SJSA1 (cell line): ENCODE measurements around the gene NR3C1. TPM values are rescaled to one million over a fixed set of nuclear protein-coding genes. Genes with fewer than 3 reads are reported as not detected.
"Not testable (repeated sequence)": the region's sequence is repeated elsewhere in the genome, so short reads cannot be mapped to it uniquely, and the experiment has no call there.

Experiments used
- DNase-seq, 2 experiments: peaks; one replicate each; pipeline ENCODE4 v3.0.0-alpha.2; 2015 to 2020; ENCODE audit warnings: low spot score in 2 of 2, low read depth in 1 of 2
- H3K27ac ChIP-seq: fragments of 250-450 bp; sonication (Bioruptor Pico); 2 replicates; pipeline ENCODE4 v1.5.1; 2020; ENCODE audit warnings: mild to moderate bottlenecking, moderate library complexity
- H3K27me3 ChIP-seq: fragments of 250-450 bp; sonication (Bioruptor Pico); replicated peaks from 2 replicates; pipeline ENCODE4 v1.5.1; 2020; ENCODE audit warnings: mild to moderate bottlenecking, moderate library complexity
- H3K36me3 ChIP-seq: fragments of 250-450 bp; sonication (Bioruptor Pico); 2 replicates; pipeline ENCODE4 v1.5.1; 2020; ENCODE audit warnings: mild to moderate bottlenecking
- H3K4me1 ChIP-seq: fragments of 250-450 bp; sonication (Bioruptor Pico); replicated peaks from 2 replicates; pipeline ENCODE4 v1.6.1; 2021; ENCODE audit warnings: mild to moderate bottlenecking
- H3K4me3 ChIP-seq: fragments of 250-450 bp; sonication (Bioruptor Pico); 2 replicates; pipeline ENCODE4 v1.5.1; 2020; ENCODE audit warnings: mild to moderate bottlenecking
- H3K9me3 ChIP-seq: fragments of 250-450 bp; sonication (Bioruptor Pico); replicated peaks from 2 replicates; pipeline ENCODE4 v1.5.1; 2020; ENCODE audit warnings: mild to moderate bottlenecking
- total RNA-seq: library from RNA; depleted of rRNA; stranded (reverse); fragments of >200 nt; shearing (Covaris generic); gene quantifications from 2 replicates; pipeline ENCODE4 v1.2.3, GENCODE V29; 2014

The NR3C1 gene
- total RNA-seq, 1 experiment from 2014 or later = 86.5 TPM

GRCh38 chr5:143340891-143341685 is 62.4 kb downstream of the NR3C1 start:
- peaks cover 20% of the 10 kb centered on the region for H3K36me3 ChIP-seq
- H3K27me3 ChIP-seq = no peaks in the 10 kb centered on the region
- H3K27ac ChIP-seq = no peak overlapping the region; the same call in 1 of the 2 replicates
- no peak for DNase-seq
- no peaks in the 10 kb centered on the region for H3K9me3 ChIP-seq
- H3K4me3 ChIP-seq = no peak overlapping the region
- H3K4me1 ChIP-seq = peaks cover 31% of the 10 kb centered on the region

GRCh38 chr5:143338658-143339366 is 64.7 kb downstream of the NR3C1 start:
- Histone ChIP-seq H3K9me3 (no peaks in the 10 kb centered on the region), H3K4me1 (peaks cover 44% of the 10 kb centered on the region), H3K4me3 (no peak overlapping the region), H3K36me3 (peaks cover 25% of the 10 kb centered on the region), H3K27ac (no peak overlapping the region), H3K27me3 (no peaks in the 10 kb centered on the region)
- DNase-seq = no peak

- peak in 1 of 2 experiments; percentile 43 for DNase-seq
- Histone ChIP-seq H3K36me3 (peaks cover 25% of the 10 kb centered on the region), H3K27ac (no peak overlapping the region)
Measured at GRCh38 chr5:143337946-143338345, 65.5 kb downstream of the NR3C1 start.

GRCh38 chr5:143336485-143336884 is 67.0 kb downstream of the NR3C1 start:
- Histone ChIP-seq H3K27me3 (no peaks in the 10 kb centered on the region), H3K4me1 (peaks cover 36% of the 10 kb centered on the region), H3K9me3 (no peaks in the 10 kb centered on the region), H3K4me3 (no peak overlapping the region), H3K36me3 (peaks cover 20% of the 10 kb centered on the region), H3K27ac (no peak overlapping the region)
- no peak for DNase-seq

More at GRCh38 chr5:143337946-143338345, 65.5 kb downstream of the NR3C1 start:
- no peaks in the 10 kb centered on the region for H3K9me3 ChIP-seq
- H3K4me3 ChIP-seq = no peak overlapping the region
- no peaks in the 10 kb centered on the region for H3K27me3 ChIP-seq
- peaks cover 44% of the 10 kb centered on the region for H3K4me1 ChIP-seq

GRCh38 chr5:143334903-143335302 is 68.6 kb downstream of the NR3C1 start:
- no peaks in the 10 kb centered on the region for H3K27me3 ChIP-seq
- peak overlapping the region; percentile 53 for H3K27ac ChIP-seq
- peaks cover 25% of the 10 kb centered on the region for H3K36me3 ChIP-seq
- no peak overlapping the region for H3K4me3 ChIP-seq
- DNase-seq = no peak
- H3K9me3 ChIP-seq = no peaks in the 10 kb centered on the region
- peaks cover 28% of the 10 kb centered on the region for H3K4me1 ChIP-seq

- peak overlapping the region; percentile 53 for H3K27ac ChIP-seq
- H3K9me3 ChIP-seq, H3K27me3 ChIP-seq, H3K4me3 ChIP-seq: not testable (repeated sequence)
- H3K4me1 ChIP-seq = peaks cover 28% of the 10 kb centered on the region
- peaks cover 22% of the 10 kb centered on the region for H3K36me3 ChIP-seq
- peak; percentile 63 to 68 for DNase-seq
Measured at GRCh38 chr5:143334380-143334779, 69.1 kb downstream of the NR3C1 start.

GRCh38 chr5:143331956-143332355 is 71.5 kb downstream of the NR3C1 start:
- no peak for DNase-seq
- Histone ChIP-seq H3K4me1 (peaks cover 13% of the 10 kb centered on the region), H3K27me3 (no peaks in the 10 kb centered on the region)

GRCh38 chr5:143329843-143330242 is 73.6 kb downstream of the NR3C1 start:
- Histone ChIP-seq H3K27ac (no peak overlapping the region), H3K4me1 (peaks cover 18% of the 10 kb centered on the region), H3K4me3 (no peak overlapping the region), H3K27me3 (no peaks in the 10 kb centered on the region), H3K36me3 (peaks cover 29% of the 10 kb centered on the region), H3K9me3 (no peaks in the 10 kb centered on the region)
- no peak for DNase-seq

More at GRCh38 chr5:143331956-143332355, 71.5 kb downstream of the NR3C1 start:
- H3K9me3 ChIP-seq = no peaks in the 10 kb centered on the region
- no peak overlapping the region for H3K27ac ChIP-seq
- no peak overlapping the region for H3K4me3 ChIP-seq
- H3K36me3 ChIP-seq = peaks cover 24% of the 10 kb centered on the region

GRCh38 chr5:143328589-143329220 is 74.8 kb downstream of the NR3C1 start:
- Histone ChIP-seq H3K4me3 (no peak overlapping the region), H3K27ac (no peak overlapping the region), H3K9me3 (no peaks in the 10 kb centered on the region), H3K27me3 (no peaks in the 10 kb centered on the region), H3K36me3 (peaks cover 31% of the 10 kb centered on the region), H3K4me1 (peaks cover 8% of the 10 kb centered on the region)
- DNase-seq = no peak

- not testable (repeated sequence) for DNase-seq, H3K27me3 ChIP-seq, H3K4me3 ChIP-seq, H3K9me3 ChIP-seq, H3K27ac ChIP-seq
- Histone ChIP-seq H3K36me3 (peaks cover 46% of the 10 kb centered on the region), H3K4me1 (peaks cover 17% of the 10 kb centered on the region)
Measured at GRCh38 chr5:143325086-143325485, 78.4 kb downstream of the NR3C1 start.

GRCh38 chr5:143322931-143323630 is 80.4 kb downstream of the NR3C1 start:
- Histone ChIP-seq H3K4me1 (peaks cover 36% of the 10 kb centered on the region), H3K27ac (0 out of 2 replicates have a peak overlapping the region, but pooled peaks have one; percentile 7), H3K36me3 (peaks cover 43% of the 10 kb centered on the region)
- not testable (repeated sequence) for H3K4me3 ChIP-seq, H3K27me3 ChIP-seq, H3K9me3 ChIP-seq, DNase-seq

GRCh38 chr5:143322176-143322575 is 81.3 kb downstream of the NR3C1 start:
- Histone ChIP-seq H3K27ac (no peak overlapping the region), H3K4me1 (peaks cover 45% of the 10 kb centered on the region), H3K27me3 (no peaks in the 10 kb centered on the region), H3K4me3 (no peak overlapping the region), H3K9me3 (no peaks in the 10 kb centered on the region), H3K36me3 (peaks cover 47% of the 10 kb centered on the region)
- no peak for DNase-seq

GRCh38 chr5:143319437-143320227 is 83.9 kb downstream of the NR3C1 start:
- Histone ChIP-seq H3K27ac (peak overlapping the region; percentile 73), H3K9me3 (no peaks in the 10 kb centered on the region), H3K36me3 (peaks cover 39% of the 10 kb centered on the region), H3K27me3 (no peaks in the 10 kb centered on the region), H3K4me1 (peaks cover 62% of the 10 kb centered on the region), H3K4me3 (no peak overlapping the region)
- DNase-seq = no peak
